GM21576 (cell line): Measurements from ENCODE around the gene ZSCAN18.

Source experiments
- ATAC-seq: cut with Tn5 transposase; IDR thresholded peaks from one replicate; pipeline ENCODE4 v1.9.1; 2021; ENCODE audit warnings: mild to moderate bottlenecking, moderate library complexity; ENCODE audit not compliant: unreplicated experiment

ZSCAN18 gene

DNA sequence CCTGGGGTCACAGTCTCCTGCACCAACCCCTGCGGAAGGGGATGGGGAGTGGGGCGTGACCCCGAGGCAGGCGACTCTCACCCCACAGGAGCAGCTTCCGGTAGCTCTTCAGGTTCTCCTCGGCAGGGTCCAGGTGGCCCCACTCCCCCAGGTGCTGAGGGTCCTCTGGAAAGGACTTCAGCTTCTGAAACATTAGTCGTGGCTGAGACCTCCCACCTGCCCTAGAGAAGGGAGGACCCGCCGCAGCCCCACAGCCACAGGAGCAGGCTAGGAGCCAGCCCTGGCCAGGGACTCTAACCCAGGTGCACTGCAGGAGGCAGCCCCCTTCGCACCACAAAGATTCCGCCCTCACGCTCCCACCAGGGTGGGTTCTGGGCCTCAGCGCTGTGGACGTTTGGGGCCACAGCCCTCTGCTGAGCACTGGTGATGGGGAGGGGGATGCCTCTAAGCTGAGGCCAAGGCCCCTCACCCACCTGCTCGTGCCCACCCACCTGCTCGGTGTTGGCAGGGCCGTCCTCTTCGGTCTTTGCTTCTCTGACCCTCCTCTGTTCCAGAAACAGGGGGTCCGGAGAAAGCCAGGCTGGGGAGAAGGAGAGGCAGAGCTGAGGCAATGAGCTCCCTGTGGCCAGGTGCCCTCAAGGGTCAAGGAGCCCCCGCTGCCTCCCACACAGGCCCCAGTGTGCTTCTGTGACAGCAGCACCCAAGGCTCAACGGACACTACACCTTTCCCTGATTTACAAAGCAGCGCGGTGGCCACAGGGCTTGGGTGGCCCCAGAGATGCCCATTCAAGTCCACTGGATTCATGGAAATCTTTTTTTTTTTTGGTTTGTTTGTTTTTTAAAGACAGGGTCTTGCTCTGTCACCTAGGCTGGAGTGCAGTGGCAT is 11.0 kb downstream of the ZSCAN18 start:
- ATAC-seq: no peak

DNA sequence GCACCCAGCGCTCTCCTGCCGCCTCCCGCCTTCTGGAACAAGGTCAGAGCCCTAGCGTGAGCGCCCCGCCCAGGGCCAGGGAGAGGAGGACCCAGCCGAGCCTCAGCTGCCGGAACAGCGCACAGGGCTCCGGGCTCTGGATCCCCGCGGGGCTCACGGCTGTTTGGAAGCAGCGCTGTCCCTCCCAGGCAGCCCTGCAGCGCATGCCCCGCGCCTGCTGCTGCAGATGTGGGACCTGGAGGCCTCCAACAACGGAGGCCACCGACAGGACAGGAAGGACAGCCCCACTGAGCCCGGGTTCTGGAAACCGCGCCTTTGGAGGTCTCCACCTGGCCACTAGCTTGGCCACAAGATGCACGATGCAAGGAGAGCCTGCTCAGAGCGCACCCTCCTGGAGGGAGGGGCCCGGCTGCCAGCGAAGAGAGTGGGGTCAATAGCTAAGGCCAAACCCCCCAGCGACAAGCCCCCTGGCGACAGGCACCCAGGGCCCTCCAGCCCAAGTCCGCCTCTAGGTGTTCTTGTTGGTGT is 12.6 kb downstream of the ZSCAN18 start:
- no peak for ATAC-seq

DNA sequence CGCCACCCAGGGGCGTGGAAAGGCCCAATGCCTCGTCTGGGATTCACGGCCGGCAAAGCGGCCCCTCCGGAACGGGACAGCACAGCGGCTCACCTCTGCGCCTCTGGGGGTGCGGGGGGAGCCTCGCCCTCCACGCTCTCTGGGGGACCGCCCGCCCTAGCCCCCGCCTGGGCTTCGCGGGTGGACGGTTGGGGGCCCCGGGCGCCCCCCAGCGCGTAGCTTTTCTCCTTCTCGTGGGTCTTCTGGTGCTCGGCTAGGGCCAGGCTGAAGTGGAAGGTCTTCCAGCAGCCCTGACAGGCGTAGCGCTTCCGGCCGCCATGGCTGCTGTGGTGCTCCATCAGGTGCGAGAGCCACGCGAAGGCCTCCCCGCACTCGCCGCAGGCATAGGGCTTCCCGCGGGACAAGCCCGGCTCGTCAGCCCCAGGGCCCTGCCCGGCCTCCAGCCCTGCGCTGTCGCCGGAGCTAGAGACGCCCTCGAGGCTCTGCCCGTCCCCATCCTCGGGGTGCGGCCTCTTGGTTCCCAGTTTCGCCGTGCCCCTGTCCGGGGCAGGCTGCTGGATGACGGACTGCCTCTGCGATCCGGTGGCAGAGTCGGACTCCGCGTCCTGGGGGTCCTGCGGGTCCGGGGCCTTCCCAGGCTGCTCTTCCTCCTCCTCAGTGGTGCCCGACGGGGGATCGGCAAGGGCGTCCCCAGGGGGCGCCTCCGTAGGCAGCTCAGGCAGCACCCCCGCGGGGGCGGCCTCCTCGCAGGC is 13.3 kb downstream of the ZSCAN18 start:
- no peak for ATAC-seq

- ATAC-seq: no peak
These were observed 15.0 kb downstream of the ZSCAN18 start for GRCh38 chr19:58083021-58083420.

DNA sequence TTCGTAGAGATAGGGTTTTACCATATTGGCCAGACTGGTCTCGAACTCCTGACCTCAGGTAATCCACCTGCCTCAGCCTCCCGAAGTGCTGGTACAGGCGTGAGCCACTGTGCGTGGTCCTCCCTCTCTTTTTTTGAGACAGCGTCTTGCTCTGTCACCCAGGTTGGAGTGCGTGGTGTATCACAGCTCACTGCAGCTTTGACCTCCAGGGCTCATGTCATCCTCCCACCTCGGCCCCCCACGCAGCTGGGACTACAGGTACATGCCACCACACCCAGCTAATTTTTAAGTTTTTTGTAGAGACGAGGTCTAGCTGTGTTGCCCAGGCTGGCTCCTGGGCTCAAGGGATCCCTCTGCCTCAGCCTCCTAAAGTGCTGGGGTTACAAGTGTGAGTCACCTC is 18.2 kb downstream of the ZSCAN18 start:
- ATAC-seq: no peak

DNA sequence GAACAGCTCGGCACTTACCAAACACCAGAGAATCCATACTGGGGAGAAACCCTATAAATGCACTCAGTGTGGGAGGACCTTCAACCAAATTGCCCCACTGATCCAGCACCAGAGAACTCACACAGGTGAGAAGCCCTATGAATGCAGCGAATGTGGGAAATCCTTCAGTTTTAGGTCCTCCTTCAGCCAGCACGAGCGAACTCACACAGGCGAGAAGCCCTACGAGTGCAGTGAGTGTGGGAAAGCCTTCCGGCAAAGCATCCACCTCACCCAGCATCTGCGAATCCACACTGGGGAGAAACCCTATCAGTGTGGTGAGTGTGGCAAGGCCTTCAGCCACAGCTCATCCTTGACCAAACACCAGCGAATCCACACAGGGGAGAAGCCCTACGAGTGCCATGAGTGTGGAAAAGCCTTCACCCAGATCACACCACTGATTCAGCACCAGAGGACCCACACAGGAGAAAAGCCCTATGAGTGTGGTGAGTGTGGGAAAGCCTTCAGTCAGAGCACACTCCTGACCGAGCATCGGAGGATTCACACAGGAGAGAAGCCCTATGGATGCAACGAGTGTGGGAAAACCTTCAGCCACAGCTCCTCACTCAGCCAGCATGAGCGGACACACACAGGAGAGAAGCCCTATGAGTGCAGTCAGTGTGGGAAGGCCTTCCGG is 30.7 kb downstream of the ZSCAN18 start:
- ATAC-seq: no peak

- no peak for ATAC-seq
These were observed 34.3 kb downstream of the ZSCAN18 start for GRCh38 chr19:58063712-58064111.

- ATAC-seq: no peak
These were observed 37.8 kb downstream of the ZSCAN18 start for GRCh38 chr19:58060231-58060630.

GRCh38 chr19:58059671-58060078 is 38.4 kb downstream of the ZSCAN18 start:
- no peak for ATAC-seq

- ATAC-seq: no peak
These were observed 38.9 kb downstream of the ZSCAN18 start, which contains the start of gene ZNF135 for GRCh38 chr19:58059003-58059670. TSS of gene ZNF135 (plus strand) at chr19:58059282. CDS start at chr19:58060003, 721 bp downstream.

GRCh38 chr19:58058467-58058866 is 39.6 kb downstream of the ZSCAN18 start:
- no peak for ATAC-seq

DNA sequence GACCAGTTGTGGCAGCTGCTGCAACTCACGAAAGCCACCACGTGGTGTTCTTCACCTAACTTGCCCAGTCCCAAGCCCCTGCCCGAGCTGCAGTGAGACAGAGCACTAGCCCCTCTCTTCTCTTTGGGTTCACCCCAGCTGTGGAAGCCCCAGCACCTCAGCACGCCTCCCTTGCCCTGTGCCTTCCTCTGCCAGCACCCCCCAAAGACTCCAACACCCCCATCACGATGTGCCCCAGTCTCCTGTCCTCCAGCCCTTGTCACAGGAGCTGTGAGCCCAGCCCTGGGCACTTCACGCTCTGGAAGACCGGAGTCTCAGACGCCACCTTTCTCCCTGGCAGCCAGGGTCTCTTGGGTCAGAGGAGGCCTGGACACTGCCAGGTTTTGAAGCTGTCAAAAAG is 41.2 kb downstream of the ZSCAN18 start:
- no peak for ATAC-seq

- no peak for ATAC-seq
These were observed 41.8 kb downstream of the ZSCAN18 start for GRCh38 chr19:58056261-58056660.

- no peak for ATAC-seq
These were observed 42.8 kb downstream of the ZSCAN18 start for GRCh38 chr19:58054901-58055874.

- no peak for ATAC-seq
These were observed 44.4 kb downstream of the ZSCAN18 start for GRCh38 chr19:58053480-58054156.

DNA sequence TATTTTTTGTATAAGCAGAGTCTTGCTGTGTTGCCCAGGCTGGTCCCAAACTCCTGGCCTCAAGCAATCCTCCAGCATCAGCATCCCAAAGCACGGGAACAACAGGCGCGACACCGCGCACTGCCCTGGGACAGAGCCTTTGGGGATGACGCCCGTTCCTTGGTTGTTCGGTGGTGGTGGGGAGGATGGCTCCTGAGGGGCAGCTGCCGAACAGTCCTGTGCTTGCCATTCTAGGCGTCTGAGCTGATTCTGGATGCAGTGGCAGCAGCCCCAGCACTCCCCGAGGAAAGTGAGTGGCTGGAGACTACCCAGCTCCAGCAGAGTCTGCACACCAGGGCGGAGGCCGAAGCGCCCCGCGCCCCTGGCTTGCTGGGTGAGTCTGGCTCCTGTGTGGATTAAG is 45.8 kb downstream of the ZSCAN18 start:
- no peak for ATAC-seq

DNA sequence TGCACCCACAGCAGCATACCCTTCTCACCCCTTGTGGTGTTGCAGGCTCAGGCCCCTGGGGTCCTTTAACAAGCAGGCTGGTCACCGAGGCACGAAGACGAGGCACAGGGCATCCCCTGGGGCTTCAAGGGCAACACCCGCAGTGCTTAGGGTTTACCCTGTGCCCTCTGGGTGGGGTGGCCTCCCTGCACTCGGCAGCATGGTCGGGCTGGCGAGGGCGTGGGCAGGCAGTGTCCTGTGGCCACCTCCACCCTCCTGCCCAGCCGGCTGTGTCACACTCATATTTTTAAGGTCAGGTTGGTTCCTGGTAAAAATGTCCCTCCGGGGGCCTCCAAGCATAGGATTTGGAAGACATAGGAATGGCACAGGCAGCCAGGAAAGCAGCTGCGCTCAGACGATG is 50.4 kb downstream of the ZSCAN18 start:
- no peak for ATAC-seq

- no peak for ATAC-seq
These were observed 51.2 kb downstream of the ZSCAN18 start for GRCh38 chr19:58046856-58047255.
